ELF-1 (cell line): Measurements from ENCODE around the gene NUP155.
A peak's percentile ranks its signal among the peaks of the same experiment; 100 is the strongest.
"Not testable (repeated sequence)": the region's sequence is repeated elsewhere in the genome, so short reads cannot be mapped to it uniquely, and the experiment has no call there.

Experiments used
- DNase-seq: peaks from one replicate; pipeline ENCODE4 v3.0.0-alpha.2; 2016; ENCODE audit warnings: low read depth, low spot score

The NUP155 gene

DNA sequence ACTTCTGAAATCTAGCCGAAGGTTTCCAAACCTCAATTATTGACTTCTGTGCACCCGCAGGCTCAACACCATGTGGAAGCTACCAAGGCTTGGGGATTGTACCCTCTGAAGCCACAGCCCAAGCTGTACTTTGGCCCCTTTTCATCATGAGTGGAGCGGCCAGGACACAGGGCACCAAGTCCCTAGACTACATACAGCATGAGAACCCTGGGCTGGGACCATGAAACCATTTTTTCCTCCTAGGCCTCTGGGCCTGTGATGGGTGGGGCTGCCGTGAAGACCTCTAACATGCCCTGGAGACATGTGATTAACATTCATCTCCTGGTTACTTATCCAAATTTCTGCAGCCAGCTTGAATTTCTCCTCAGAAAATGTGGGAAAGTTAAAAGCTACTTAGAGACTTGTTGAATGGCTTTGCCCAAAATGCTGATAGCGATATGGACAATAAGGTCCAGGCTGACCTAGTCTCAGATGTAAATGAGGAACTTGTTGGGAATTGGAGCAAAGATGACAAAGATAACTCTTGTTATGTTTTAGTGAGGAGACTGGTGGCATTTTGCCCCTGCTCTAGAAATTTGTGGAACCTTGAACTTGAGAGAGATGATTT lies 87.6 kb downstream of the NUP155 start:
- DNase-seq, result peak; percentile 4

DNA sequence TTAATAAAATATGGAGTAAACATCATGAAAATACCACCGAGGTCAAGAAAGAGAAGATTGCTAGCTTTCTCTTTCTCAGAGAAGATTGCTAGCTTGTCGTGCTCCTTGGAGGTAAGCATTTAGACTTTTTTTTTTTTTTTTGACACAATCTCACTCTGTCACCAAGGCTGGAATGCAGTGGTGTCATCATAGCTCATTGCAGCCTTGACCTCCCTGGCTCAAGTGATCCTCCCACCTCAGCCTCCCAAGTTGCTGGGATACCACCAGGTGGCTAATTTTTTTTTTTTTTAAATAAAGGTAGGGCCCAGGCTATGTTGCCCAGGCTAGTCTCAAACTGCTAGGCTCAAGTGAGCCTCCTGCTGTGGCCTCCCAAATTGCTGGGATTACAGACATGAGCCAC lies 95.4 kb downstream of the NUP155 start:
- no peak for DNase-seq

DNA sequence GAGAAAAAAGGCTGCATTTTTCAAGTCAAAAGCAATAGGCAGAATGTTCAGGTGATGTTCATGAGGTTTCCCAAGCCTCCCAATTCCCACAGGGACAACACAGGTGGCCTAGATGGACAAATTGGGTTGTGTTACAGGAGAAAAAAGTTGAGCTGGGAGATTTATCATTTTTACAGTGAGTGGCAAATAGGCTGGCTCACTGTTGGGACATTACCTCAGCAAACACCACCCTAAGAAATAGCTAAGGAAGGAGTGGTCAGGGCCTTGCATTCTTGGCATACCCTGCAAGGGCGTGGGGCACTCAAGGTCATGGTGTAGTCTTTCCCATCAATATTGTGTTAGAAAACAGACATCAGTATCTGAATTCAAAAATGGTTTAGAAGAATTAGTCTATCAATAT lies 98.4 kb downstream of the NUP155 start:
- DNase-seq, result peak; percentile 29

DNA sequence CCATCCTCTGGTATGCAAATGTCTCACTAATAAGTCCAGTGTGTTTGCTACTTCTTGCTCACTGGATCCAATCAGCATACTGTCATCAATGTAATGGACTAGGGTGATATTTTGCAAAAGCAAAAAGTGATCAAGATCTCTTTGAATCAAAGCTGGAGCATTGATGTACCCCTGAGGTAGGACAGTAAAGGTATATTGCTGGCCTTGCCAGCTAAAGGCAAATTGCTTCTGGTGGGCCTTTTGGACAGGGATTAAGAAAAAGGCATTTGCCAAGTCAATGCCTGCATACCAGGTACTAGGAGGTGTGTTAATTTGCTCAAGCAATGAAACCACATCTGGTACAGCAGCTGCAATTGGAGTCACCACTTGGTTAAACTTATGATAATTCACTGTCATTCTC lies 102.8 kb downstream of the NUP155 start:
- DNase-seq, result not testable (repeated sequence)

DNA sequence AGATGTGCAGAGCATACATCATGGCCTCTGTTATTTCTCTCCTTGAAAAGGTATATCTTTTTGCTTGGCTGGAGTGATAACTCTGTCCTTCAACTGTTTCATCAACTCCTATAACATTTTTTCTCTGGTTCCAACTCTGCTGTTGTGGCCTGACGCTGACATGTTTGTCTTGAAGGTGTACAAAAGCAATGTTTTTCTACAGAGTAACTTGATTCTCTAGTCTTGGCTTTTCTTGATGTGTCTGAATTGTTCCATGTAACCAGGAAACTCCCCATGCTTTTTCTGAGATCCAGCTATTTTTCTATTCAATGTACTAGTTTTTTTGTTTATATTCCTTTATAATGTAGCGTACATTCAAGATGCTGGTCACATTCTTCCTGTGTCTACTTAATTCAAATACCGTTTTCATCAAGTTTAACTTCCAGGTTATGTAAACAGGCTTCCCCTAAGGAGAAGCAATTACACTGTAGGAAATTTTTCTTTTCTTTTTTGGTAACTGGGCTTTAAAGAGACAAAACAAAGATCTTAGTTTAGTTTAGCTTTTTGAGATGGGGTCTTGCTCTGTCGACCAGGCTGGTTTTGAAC lies 115.0 kb downstream of the NUP155 start:
- DNase-seq, result no peak

DNA sequence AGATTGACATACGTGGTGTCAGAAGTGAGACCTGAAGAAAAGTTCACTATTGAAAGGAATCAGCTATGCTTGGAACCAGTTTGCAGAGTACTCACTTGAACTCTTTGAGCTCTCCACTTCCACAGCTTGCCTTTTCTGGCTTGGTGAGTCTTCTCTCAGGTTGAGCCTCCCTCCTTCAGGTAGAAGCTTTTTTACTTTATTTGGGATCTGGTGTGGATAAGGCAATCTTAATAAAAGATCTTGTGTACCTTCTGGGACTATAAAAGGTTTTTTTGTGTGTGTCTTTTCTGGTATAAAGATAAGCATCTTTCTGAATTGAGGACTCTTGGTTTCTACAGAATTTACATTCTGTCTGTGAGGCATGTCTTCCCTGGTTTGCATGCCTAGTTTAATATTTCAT lies 116.3 kb downstream of the NUP155 start:
- no peak for DNase-seq

DNA sequence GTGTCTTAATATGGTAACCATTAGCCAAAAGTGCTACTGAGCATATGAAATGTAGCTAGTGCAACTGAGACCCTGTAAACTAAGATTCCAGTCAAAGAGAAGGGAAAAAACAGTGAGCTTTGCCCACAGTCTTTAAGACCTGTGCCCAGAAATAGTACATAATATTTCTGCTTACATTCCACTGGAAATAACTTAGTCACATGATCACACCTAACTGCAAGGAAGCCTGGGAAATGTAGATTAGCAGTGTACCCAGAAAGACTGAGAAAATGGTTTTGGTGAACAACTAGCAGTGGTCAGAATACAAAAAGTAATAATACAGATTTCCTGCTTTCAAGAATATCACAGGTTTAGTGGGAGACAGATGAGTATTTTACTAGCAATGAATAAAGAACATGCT lies 119.2 kb downstream of the NUP155 start:
- DNase-seq, result no peak

DNA sequence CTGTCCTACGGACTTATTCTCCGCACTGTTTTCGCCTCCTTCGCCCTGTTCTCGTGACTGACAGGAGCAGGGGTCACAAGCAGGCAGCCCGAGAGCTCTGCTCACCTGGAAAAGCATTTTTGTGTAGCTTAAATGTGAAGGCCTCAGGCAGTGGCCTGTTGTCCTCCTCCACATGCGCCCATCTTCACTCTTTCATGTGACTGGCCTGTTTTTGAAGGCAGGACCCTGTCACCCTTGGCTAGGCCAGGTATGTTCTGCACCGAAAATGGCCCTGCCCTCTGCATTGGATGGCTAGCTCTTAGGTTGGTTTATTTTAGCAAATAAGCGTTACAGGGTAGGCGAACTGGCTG lies 121.1 kb downstream of the NUP155 start:
- DNase-seq, result peak; percentile 58

DNA sequence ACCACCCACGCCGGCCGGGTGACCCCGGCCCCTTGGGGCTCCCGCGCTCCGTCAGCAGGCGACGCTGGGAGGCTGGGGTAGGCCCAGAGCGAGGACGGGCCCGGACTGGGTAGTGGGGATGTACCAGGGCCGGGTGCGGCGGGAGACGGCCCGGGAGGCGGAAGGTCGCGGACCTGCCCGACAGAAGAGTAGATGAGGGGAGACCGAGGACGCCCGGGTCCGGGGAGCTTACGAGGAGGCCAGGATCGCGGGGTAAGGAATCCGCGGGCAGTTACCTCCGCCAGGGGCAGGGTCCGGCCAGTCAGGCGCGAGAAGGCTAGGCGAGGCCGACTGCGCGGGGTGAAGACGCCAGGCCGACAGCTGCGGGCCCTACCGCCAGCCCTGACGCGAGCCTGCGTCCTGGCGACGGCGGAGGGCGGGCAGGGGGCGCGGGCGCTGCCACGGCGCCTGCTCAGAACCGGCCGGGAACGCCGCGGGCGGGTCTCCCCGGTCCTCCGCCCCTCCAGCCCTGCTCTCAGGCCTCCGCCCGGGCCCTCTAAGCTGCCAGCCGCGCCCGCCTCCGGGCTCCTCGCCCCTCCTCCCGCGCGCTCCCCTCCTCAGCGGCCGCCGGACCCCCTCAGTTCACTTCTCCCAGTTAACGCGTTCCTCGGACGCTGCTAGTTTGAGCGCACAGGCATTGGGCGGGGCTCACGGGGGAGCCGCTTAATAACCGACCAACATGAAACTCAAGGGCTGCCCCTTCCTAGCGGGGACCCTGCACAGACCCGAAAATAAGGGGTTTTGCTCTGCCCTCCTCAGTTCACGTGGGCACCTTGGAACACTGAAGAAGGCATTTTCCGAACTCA lies 121.7 kb downstream of the NUP155 start, which contains the start of gene CPLANE1:
CPLANE1 (minus strand) TSS at position 407 of the 845 bp plus-strand sequence. CDS start 1,678 bp downstream, outside the sequence.
- DNase-seq, result peak; percentile 87

DNA sequence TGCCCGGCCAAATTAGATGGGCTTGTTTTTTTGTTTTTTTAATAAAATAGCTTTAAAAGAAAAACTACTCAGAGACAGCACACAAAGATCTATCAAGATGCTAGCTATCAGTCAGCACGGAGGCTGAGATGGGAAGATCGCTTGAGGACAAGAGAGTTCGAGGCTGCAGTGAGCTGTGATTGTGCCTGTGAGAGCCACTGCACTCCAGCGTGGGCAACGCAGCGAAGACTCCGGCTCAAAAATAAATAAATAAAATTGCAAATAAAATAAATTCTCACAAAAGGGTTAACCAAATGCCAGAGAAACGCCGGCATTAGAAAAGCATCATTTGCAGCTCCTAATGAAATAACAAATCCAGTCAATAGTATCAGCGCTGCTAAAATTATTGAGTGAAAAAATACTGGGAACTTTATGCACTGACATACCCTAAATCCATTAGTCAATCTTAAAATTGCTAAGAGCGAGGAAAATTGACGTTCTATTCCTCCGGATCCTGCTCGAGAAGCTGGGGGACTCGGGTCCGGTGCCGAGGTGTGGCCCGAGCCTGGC lies 122.4 kb downstream of the NUP155 start:
- DNase-seq, result peak; percentile 8

DNA sequence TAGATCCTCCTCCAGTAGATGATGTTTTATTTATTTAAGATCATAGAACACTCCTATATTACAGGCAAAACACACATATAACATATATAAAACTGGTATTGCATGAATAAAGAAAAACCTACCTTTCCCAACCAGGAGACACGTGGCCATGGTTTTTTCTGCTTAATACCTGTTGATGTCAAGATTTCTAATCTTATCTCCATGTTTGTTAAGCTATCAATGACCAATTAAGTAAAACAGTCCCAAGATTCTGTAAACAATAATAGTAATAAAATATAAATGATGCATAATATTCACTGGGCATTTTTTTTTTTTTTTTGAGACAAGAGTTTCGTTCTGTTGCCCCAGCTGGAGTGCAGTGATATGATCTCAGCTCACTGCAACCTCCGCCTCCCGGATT lies 123.4 kb downstream of the NUP155 start:
- DNase-seq, result no peak

DNA sequence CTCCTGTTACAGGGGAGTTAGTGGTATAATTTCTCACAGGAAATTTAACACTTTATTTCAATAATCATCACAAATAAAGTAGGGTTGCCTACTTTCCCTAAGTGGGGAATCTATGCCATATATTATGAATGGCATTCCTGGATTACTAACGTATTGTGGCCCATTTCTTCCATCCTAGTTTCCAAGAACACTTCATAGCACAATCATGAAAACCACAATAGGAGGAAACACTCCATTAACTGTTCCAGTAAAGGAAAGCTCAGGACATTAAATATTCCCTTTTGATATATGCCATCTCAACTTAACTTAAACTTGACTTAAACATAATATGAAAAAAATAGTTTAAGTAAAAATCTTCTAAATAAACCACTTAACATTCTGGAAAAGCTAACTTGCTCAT lies 123.9 kb downstream of the NUP155 start:
- DNase-seq, result no peak
